HG03280 (cell line): ENCODE results near the gene WDR70.
"Not testable (repeated sequence)": the region's sequence is repeated elsewhere in the genome, so short reads cannot be mapped to it uniquely, and the experiment has no call there.

ENCODE experiments used
- ATAC-seq: cut with Tn5 transposase; IDR thresholded peaks from one replicate; pipeline ENCODE4 v1.9.1; 2021; ENCODE audit warnings: mild to moderate bottlenecking, moderate library complexity; ENCODE audit not compliant: unreplicated experiment

Gene WDR70

DNA sequence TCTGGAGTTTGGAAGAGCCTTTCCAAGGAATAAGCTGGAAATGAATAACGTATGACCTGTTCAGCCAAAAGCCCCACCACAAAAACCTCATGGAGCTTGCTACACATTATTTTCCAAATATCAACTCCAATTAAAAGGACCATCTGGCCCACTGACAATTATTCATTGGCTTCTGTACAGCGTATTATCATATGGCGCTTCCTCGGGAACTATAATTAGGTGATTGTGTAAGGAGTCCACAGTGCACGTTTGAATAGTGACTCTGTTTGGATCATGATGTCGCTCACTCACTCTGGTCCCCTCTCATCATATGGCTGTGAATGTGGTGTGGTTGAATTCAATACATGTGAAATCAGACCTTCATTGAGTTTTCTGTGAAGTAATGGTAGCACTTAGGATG lies 408.6 kb downstream of the WDR70 start:
- ATAC-seq, result no peak

DNA sequence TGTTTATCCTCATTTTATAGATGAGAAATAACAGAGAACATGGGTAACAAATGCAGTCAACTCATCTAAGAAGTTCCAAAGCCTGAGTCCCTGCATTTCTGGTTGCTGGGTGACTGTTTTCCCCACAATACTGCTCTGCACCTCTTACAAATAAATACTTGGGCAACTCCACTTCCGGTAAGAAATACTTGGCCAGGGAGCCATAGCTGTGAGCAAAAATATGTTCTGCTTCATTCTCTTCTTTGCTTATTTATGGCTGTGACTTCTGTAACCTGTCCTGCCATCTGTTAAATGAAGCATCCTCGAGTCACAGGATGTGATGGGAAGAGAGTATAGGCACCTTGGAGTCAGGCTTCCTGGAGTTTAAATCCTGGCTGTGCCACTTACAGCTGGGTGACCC lies 410.9 kb downstream of the WDR70 start:
- no peak for ATAC-seq

DNA sequence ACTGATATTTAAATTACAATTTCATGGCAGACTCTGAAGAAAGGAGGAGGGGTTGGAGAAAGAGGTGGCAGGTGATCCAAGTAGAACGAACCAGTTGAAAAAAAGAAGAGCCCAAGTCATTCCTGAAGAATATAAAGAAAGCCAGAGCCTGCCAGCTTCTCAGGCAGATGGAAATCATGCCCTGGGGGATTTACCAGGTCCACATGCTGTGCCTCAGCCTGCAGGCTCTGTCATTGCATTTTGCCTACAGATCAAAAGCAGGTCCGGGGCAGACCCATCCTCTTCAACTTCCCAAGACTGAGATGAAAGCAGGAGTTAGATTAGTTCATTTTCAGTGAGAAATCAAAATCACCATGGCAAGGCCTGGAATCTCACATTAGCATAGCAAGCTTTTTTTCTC lies 412.2 kb downstream of the WDR70 start:
- no peak for ATAC-seq

DNA sequence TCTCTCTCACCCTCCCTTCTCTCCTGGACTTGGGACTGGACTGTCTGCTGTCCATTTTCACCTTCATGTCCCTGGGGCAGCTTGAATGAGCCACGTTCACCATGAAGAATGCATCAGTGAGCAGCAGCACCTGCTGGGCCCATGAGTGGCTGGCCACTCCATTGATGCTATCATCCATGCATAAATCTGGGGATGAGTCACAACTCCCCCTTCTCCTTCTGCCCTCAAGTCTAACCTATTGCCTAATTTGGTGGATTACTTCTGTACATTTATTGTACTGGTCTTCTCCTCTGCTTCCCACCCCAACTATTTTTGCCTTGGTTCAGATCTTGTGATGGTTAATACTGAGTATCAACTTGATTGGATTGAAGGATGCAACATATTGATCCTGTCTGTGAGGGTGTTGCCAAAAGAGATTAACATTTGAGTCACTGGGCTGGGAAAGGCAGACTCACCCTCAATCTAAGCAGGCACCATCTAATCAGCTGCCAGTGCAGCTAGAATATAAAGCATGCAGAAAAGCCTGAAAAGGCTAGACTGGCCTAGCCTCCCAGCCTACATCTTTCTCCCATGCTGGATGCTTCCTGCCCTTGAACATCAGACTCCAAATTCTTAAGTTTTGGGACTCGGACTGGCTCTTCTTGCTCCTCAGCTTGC lies 414.0 kb downstream of the WDR70 start:
- no peak for ATAC-seq

DNA sequence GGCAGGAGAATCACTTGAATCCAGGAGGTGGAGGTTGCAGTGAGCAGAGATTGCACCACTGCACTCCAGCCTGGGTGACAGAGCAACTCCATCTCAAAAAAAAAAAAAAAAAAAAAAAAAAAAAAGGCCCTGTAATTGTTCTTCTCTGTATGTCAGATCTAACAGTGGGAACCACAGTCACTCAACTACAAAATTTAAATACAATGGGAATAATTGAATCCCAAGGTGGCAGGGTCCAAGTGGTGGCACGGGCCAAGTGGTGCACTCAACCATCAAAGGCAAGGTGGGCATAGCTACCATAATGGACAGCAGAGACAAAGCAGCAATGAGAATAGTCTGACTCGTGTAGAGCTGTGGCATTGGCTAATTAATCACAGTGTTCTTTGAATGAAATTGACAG lies 416.2 kb downstream of the WDR70 start:
- not testable (repeated sequence) for ATAC-seq

DNA sequence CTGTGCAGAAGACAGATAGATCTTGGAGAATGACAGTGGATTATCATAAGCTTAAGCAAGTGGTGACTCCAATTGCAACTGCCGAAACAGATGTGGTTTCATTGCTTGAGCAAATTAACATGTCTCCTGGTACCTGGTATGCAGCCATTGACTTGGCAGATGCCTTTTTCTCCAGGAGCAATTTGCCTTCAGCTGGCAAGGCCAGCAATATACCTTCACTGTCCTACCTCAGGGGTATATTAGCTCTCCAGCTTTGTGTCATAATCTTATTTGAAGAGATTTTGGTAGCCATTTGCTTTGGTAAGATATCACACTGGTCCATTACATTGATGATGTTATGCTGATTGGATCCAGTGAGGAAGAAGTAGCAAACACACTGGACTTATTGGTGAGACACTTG lies 417.3 kb downstream of the WDR70 start:
- ATAC-seq, result not testable (repeated sequence)

DNA sequence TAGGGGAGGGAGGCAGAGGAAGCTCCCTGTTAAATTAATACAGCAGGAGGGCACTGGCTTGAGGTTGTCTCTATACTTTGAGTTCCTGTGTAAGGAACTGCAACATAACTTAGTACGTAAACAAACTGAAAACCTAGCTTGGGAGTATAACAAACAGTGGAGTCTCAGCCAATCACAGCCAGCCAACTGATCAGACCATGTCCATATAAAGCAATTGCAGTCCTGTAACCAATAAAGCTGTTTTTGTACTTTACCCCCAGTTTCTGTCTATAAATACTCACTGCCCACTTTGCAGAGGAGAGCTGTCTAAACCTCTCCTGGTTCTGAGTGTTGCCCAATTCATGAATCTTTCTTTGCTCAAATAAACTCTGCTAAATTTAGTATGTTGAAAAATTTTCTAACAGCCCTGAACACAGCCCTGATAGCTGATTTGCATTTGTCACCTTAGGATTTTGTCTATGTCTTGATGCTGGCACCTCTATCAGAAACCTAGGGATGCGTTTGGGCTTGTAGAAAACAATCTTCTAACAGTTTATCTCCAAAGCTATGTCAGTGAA lies 420.8 kb downstream of the WDR70 start:
- no peak for ATAC-seq

DNA sequence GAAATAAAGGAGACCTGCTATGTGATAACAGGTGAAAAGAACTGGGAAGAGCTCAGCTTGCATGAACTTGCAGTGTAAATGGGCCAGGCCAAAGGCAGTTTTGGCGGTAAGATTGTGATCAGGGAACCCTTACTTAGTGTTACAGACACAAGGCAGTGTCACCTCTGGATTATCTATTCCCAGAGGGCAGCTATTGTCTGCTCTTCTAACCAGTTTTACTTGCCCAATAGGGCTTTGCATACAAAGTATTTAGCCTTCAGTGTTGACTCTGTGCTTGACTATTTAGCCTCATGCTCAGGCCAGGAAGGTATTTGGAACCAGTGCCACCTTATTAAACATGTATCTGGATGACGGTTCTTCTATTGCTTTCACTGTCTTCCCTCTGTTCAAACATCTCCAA lies 422.4 kb downstream of the WDR70 start:
- no peak for ATAC-seq
